Measurements from ENCODE around the gene CELA3B.
"Not testable (repeated sequence)": the region's sequence is repeated elsewhere in the genome, so short reads cannot be mapped to it uniquely, and the experiment has no call there.

Gene CELA3B

DNA sequence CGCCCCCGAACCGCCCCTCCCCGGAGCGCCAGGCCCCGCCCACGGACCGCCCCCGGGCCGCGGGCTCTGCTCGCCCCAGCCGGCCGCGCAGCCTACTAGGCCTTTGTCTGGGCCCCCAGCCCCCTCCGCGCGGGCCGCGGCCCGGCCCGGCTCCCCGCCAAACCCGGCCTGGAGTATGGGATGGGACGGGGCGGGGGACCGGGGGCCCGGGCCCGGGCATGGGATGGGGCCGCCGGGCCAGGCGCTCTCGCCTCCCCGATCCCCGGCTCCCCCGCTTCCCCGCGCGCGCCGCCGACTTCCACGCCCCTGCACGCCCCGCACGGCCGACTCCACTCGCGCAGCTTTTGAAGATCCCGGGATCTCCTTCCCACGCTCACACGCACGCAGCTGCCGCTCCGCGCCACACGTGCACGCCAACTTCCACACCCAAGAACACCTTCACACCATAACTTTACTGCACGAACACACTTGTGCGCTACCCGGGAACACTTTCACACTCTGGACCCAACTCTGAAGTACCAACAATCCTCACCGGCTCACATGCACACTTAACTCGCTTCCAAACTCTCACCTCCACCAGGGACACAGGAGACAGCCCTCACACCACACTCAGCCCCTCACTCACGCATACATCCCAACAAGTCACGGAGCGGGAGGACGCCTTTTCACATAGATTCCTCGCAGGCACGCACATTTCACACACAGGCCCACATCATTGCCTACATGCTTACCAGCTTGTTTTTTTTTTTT is 39.3 kb upstream of the CELA3B start:
- peak; percentile 67 to 89 for DNase-seq (ENCODE audit: low spot score in 2 of 2)

GRCh38 chr1:21938732-21939538 is 37.9 kb upstream of the CELA3B start:
- H3K36me3 ChIP-seq (replicated peaks), result no peaks in the 10 kb centered on the region
- in situ Hi-C loops (cut with MboI; ENCODE audit: low sequenced_read_pairs), result no loop called here
- H3K4me3 ChIP-seq, result no peak overlapping the region
- no peak for DNase-seq (ENCODE audit: low spot score in 2 of 2)
- H3K9me3 ChIP-seq, result no peaks in the 10 kb centered on the region
- peaks cover 17% of the 10 kb centered on the region for H3K4me1 ChIP-seq
- no peaks in the 10 kb centered on the region for H3K27me3 ChIP-seq (ENCODE audit: low read depth)

More for the DNA sequence above, 39.3 kb upstream of the CELA3B start:
- H3K27me3 ChIP-seq (ENCODE audit: low read depth), result no peaks in the 10 kb centered on the region
- in situ Hi-C loops (cut with MboI; ENCODE audit: low sequenced_read_pairs), result no loop called here
- H3K9me3 ChIP-seq, result no peaks in the 10 kb centered on the region
- H3K4me3 ChIP-seq, result peak overlapping the region; percentile 19
- peaks cover 15% of the 10 kb centered on the region for H3K4me1 ChIP-seq
- H3K36me3 ChIP-seq (replicated peaks), result no peaks in the 10 kb centered on the region

- H3K4me1 ChIP-seq, result peaks cover 26% of the 10 kb centered on the region
- H3K36me3 ChIP-seq (replicated peaks), result no peaks in the 10 kb centered on the region
- in situ Hi-C loops (cut with MboI; ENCODE audit: low sequenced_read_pairs), result no loop called here
- H3K4me3 ChIP-seq, result no peak overlapping the region
- peak; percentile 34 to 80 for DNase-seq (ENCODE audit: low spot score in 2 of 2)
- no peaks in the 10 kb centered on the region for H3K9me3 ChIP-seq
- H3K27me3 ChIP-seq (ENCODE audit: low read depth), result no peaks in the 10 kb centered on the region
These were observed 37.0 kb upstream of the CELA3B start for GRCh38 chr1:21939650-21940374.

- Histone ChIP-seq H3K36me3 (replicated peaks) (no peaks in the 10 kb centered on the region), H3K4me3 (no peak overlapping the region), H3K27me3 (ENCODE audit: low read depth) (no peaks in the 10 kb centered on the region), H3K4me1 (peaks cover 25% of the 10 kb centered on the region), H3K9me3 (no peaks in the 10 kb centered on the region)
- in situ Hi-C loops (cut with MboI; ENCODE audit: low sequenced_read_pairs), result no loop called here
- DNase-seq (ENCODE audit: low spot score in 2 of 2), result no peak
These were observed 36.3 kb upstream of the CELA3B start for GRCh38 chr1:21940492-21940891.

DNA sequence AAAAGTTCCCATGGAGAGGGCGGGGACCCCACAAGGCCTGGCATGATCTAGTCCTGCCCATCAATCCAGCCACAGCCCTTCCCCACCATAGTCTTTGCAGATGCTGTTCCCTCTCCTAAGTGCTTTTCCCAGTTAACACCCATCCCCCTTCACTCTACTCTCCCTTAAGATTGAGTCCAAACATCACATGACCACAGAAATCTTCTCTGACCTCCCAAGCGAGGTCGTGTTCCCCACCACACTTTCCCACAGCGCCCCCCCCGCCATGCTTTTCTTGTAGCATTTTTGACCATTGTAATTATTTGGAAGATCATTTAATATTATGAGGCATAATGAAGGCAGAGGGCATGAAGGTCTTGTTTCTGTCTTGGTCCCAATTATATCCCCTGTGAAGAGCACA is 35.5 kb upstream of the CELA3B start:
- in situ Hi-C loops (cut with MboI; ENCODE audit: low sequenced_read_pairs), result no loop called here
- Histone ChIP-seq H3K4me3 (no peak overlapping the region), H3K36me3 (replicated peaks) (no peaks in the 10 kb centered on the region), H3K27me3 (ENCODE audit: low read depth) (no peaks in the 10 kb centered on the region), H3K4me1 (peaks cover 19% of the 10 kb centered on the region), H3K9me3 (no peaks in the 10 kb centered on the region)
- no peak for DNase-seq (ENCODE audit: low spot score in 2 of 2)

GRCh38 chr1:21942464-21942863 is 34.4 kb upstream of the CELA3B start:
- no peaks in the 10 kb centered on the region for H3K36me3 ChIP-seq (replicated peaks)
- H3K27me3 ChIP-seq (ENCODE audit: low read depth), result no peaks in the 10 kb centered on the region
- H3K4me3 ChIP-seq, result no peak overlapping the region
- in situ Hi-C loops (cut with MboI; ENCODE audit: low sequenced_read_pairs), result no loop called here
- H3K4me1 ChIP-seq, result peaks cover 17% of the 10 kb centered on the region
- H3K9me3 ChIP-seq, result no peaks in the 10 kb centered on the region
- DNase-seq (ENCODE audit: low spot score in 2 of 2), result no peak

DNA sequence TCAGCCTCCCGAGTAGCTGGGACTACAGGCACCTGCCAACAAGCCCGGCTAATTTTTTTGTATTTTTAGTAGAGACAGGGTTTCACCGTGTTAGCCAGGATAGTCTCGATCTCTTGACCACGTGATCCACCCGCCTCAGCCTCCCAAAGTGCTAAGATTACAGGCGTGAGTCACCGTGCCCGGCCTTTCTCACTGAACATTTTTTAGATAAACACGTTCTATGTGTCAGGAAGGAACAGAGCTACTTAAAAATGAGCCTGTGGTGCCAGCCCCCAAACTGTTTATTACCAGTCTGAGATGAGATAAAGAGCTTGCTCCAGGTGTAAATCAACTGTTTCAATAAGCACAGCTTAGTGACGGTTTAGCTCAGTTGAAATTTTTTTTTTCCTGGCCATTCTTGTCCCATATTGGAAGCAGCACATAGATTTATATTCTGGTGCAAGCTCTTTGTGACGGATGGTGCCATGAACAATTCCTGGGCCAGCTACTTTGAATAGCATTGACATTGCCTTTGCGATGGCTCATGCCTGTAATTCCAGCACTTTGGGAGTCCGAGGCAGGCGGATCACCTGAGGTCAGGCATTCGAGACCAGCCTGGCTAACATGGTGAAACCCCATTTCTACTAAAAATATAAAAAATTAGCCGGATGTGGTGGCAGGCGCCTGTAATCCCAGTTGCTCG is 33.7 kb upstream of the CELA3B start:
- H3K27me3 ChIP-seq (ENCODE audit: low read depth); in situ Hi-C loops (cut with MboI; ENCODE audit: low sequenced_read_pairs); H3K9me3 ChIP-seq; H3K36me3 ChIP-seq (replicated peaks); H3K4me3 ChIP-seq; DNase-seq (ENCODE audit: low spot score in 2 of 2): not testable (repeated sequence)
- peaks cover 13% of the 10 kb centered on the region for H3K4me1 ChIP-seq

GRCh38 chr1:21944733-21945073 is 32.1 kb upstream of the CELA3B start:
- DNase-seq (ENCODE audit: low spot score in 2 of 2), result peak in 1 of 2 experiments; percentile 34
- in situ Hi-C loops (cut with MboI; ENCODE audit: low sequenced_read_pairs), result no loop called here
- H3K4me1 ChIP-seq, result peaks cover 13% of the 10 kb centered on the region
- H3K9me3 ChIP-seq, result no peaks in the 10 kb centered on the region
- no peak overlapping the region for H3K4me3 ChIP-seq
- no peaks in the 10 kb centered on the region for H3K27me3 ChIP-seq (ENCODE audit: low read depth)
- H3K36me3 ChIP-seq (replicated peaks), result no peaks in the 10 kb centered on the region

DNA sequence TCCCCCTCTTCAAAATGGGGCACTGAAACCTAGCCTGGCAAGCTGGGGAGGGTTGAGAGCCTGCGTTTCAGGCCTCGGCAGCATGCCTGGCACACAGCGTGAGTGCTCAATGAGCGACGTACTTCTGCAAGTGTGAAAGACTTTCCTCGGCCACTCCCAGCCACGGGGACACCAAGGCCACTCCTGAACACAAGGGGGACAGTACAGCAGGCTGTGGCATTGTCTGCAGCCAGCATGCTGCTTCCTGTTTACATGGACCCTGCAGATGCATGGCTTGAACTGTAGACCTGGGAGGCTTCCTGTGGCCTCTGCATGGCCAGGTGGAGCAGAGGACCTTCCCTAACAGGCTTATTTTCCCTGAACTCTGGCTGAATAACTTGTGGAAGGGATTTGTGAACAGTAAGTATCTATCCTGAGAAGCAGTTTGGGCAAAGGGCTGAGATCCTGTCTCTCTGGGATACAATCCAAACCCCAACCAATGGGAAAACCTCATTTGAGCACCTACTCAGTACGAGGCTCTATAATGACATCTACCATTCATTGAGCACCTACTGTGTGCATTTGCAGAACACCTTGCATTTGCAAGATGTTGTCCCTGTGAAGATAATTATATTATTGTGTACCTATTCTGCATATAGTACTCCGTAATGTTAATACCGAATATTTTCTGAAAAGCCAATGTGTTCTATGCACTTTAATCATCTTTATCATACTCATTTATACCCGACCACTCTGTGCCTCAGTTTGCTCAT is 29.8 kb upstream of the CELA3B start:
- in situ Hi-C loops (cut with MboI; ENCODE audit: low sequenced_read_pairs), result no loop called here
- Histone ChIP-seq H3K9me3 (no peaks in the 10 kb centered on the region), H3K36me3 (replicated peaks) (no peaks in the 10 kb centered on the region), H3K4me1 (peaks cover 13% of the 10 kb centered on the region), H3K27me3 (ENCODE audit: low read depth) (no peaks in the 10 kb centered on the region), H3K4me3 (no peak overlapping the region)
- DNase-seq (ENCODE audit: low spot score in 2 of 2), result no peak

- no peaks in the 10 kb centered on the region for H3K27me3 ChIP-seq (ENCODE audit: low read depth)
- in situ Hi-C loops (cut with MboI; ENCODE audit: low sequenced_read_pairs), result loop anchor here (10.0 kb wide), 1 partner anchor 246 kb away; no protein-coding TSS in a partner anchor
- H3K36me3 ChIP-seq (replicated peaks), result no peaks in the 10 kb centered on the region
- H3K4me3 ChIP-seq, result no peak overlapping the region
- no peak for DNase-seq (ENCODE audit: low spot score in 2 of 2)
- no peaks in the 10 kb centered on the region for H3K4me1 ChIP-seq
- H3K9me3 ChIP-seq, result no peaks in the 10 kb centered on the region
These were observed 26.1 kb upstream of the CELA3B start for GRCh38 chr1:21950734-21951133.

DNA sequence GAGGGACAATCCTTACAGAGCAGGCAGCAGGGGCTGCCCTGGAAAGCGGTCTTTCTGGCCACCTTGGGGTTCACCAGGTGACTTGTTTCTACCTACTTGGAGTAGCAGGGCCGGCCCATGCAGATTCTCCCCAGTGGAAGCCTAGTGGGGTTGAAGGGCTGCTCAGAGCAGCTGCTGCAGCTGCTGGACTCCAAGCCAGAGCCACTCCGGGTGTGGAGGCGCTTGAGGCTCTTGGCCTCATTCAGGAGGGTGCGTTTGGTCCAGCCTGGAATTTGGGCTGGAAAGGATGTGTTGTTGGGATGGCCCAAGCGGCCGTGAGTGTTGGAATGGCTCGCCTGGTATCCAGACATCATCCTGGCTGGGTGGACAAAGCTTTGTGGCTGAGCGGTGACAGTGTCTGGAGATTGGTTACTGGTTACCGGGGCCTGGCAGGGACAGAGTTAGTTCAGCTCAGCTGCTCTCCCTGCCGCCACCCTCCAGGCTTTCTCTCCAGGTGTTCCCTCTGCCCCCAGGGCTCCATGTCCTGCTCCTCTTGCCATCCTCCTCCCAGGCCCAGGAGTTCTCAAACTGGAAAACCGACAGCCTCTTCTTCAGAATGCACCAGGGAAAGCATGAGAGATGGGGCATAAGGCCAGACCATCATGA is 25.5 kb upstream of the CELA3B start:
- no peak for DNase-seq (ENCODE audit: low spot score in 2 of 2)
- H3K4me3 ChIP-seq, result no peak overlapping the region
- in situ Hi-C loops (cut with MboI; ENCODE audit: low sequenced_read_pairs), result loop anchor here (10.0 kb wide), 1 partner anchor 247 kb away; no protein-coding TSS in a partner anchor
- H3K27me3 ChIP-seq (ENCODE audit: low read depth), result no peaks in the 10 kb centered on the region
- H3K36me3 ChIP-seq (replicated peaks), result no peaks in the 10 kb centered on the region
- H3K4me1 ChIP-seq, result no peaks in the 10 kb centered on the region
- no peaks in the 10 kb centered on the region for H3K9me3 ChIP-seq

- H3K4me3 ChIP-seq, result no peak overlapping the region
- in situ Hi-C loops (cut with MboI; ENCODE audit: low sequenced_read_pairs), result loop anchor here (10.0 kb wide), 1 partner anchor 248 kb away; no protein-coding TSS in a partner anchor
- no peaks in the 10 kb centered on the region for H3K4me1 ChIP-seq
- no peak for DNase-seq (ENCODE audit: low spot score in 2 of 2)
- no peaks in the 10 kb centered on the region for H3K9me3 ChIP-seq
- H3K27me3 ChIP-seq (ENCODE audit: low read depth), result no peaks in the 10 kb centered on the region
- H3K36me3 ChIP-seq (replicated peaks), result no peaks in the 10 kb centered on the region
These were observed 23.9 kb upstream of the CELA3B start for GRCh38 chr1:21952786-21953520.

All from HAP-1 (cell line).